Activated T-cell treated with anti-CD3 and anti-CD28 coated beads for 48 hours (primary cell): ENCODE measurements around the gene GALT.
A peak's percentile ranks its signal among the peaks of the same experiment; 100 is the strongest.

Experiments used
- DNase-seq: peaks from one replicate; pipeline ENCODE4 v3.0.0-alpha.2; 2020; ENCODE audit warnings: low read depth

GALT gene

DNA sequence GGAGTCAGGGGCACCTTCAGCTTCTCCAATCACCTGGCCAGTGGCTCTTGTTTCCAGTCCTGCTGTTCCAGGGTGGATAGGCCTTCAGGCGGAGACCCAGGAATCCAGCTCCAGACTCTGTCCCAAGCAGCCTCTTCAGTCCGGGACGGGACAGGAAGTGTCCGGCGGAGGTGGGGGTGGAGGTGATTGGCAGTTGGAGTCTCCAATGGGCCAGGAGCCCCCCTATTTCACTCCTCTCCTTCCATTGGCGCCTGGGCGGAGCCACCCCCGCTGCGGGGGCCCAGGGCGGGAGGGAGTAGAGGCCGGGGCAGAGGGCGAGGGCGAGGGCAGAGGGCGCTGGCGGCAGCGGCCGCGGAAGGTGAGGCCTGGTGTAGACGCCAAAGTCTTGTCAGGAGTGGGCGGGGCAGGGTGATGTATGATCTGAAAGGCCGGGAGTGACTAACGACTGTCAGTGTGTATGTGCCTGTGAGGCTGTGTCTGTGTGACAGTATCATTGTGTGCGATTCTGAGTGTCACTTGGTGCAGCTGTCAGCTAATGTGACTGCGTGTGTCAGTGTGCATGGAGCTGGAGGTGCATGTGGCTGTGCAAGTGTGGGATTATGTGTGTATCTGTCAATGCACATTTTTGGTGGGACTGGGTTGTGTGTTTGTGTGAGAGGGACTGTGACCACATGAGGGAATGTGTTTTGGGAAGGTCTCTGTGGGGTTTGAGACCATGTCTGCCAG is 5.6 kb downstream of the GALT start, which contains the start of gene IL11RA:
TSS of gene IL11RA (plus strand) at position 310 of the 726 bp plus-strand sequence. CDS start 3,033 bp downstream, outside the sequence.
- DNase-seq, result peak; percentile 64

DNA sequence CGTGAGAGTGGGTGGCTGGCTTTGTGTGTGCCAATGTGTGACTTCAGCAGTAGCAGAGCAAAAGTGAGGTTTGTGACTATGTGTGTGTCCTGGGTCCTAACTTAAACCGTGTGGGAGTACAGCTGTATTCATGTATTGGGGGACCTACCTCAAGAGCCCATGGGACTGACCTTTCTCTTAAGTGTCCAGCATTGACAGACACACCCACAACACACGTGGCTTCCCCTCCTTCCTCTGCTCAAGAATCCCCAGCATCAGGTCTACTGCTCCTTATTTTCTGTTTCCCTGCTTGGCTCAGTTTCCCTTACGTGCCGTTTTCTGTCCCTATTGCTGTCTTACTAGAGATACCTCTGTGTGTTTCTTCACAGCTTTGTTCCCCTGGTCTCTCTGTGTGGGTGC is 6.1 kb downstream of the GALT start:
- DNase-seq, result no peak

DNA sequence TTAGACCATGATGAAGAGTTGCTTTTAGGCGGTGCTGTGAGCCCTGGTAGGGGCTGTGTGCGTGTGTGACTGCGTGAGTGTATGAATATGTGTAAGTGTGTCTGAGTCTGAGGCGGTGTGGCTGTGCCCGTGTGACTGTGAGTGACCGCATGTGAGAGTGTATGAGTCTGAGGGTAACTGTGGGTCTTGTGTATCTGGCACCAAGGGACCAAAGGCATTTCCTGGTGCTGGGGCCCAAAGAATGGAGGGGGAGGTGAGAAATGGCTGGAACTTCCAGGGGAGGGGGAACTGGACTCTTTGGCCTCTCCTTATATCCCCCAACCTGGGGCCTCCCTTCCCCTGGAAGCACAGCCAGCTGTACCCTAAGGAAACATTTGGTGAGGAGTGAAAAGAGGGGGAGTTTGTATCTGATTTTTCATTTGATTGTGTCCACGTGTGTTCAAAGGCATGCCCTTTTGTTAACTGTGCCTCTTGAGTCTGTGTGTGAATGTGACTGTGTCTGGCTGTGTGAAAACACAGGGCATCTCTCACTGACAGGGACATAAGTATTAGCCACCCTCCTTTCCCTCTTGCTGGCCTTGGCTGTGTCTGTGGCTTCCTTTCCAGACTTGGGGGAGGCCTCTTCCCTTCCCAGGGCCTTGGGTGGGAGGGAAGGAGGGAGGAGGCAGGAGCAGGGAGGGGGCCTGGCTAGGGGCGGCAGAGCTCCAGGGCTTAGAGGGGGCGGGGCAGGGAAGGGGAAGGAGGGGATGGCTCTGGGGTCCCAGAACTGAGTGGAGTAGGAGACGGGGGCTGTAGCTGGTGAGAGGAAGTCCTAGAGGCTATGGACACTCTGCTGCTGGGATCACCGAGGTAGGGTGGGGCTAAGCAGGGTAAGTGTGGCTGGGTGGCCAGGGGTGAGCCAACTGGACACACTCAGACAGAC is 6.9 kb downstream of the GALT start:
- DNase-seq, result no peak

DNA sequence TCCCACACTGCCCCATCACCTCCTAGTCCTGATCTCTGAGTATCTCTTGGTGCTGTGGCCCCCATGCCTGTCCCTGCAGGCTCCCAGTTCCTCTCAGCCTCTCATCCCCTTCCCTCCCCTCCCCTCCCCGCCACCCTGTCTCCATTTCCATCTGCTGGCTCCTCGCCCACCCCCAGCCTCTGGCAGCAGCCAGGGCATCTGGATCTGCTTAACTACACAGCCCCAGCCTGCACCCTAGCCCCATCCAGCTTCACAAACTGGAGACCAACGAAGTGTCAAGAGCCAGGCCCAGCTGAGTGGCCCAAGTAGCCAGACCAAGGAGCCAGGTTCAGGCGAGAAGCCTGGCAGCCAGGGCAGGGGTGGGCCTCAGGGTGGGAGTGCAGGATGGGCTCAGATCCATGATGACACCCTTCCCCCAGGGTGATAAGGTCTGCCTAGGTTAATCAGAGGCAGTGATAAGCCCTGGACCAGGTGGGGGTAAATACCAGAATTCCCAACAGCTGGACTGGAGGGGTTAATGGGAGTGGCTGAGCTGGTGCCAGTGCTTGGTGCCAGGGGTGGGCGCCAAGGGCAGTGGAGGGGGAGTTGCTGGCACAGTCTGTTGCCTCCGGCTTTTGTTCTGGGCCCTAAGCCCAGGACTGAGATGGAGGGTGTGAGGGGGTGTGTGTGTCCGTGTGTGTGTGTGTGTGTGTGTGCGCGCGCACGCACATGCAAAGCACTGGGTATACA is 8.0 kb downstream of the GALT start:
- no peak for DNase-seq

DNA sequence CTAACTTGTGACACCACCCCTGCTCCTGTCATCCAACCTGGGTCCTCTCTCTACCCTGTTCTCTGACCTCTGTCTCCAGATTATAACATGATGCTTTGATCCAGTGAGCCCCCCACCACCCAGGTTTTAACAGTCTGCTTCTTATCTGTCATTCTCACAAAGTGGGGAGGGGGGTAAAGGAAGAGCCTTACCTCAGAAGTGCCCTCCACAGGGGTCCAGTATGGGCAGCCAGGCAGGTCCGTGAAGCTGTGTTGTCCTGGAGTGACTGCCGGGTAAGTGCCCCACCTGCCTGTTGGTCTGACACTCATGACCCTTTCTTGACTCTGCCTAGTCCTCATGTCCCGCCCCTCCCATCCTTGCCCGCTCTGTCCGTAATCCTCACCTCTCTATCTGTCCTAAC is 8.9 kb downstream of the GALT start:
- no peak for DNase-seq

DNA sequence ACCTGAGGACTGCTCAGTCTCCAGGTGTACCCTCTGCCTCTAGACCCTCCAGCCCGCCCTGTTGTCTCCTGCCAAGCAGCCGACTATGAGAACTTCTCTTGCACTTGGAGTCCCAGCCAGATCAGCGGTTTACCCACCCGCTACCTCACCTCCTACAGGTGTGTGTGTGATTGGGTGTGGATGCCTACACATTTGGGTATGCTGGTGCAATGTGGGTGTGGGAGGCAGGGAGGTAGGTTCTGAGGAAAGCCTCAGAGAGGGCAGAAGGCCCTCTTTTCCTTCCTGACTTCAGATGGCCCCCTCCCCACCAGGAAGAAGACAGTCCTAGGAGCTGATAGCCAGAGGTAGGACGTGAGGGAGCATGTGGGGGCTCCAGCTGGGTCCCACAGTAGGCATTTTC is 10.5 kb downstream of the GALT start:
- no peak for DNase-seq

DNA sequence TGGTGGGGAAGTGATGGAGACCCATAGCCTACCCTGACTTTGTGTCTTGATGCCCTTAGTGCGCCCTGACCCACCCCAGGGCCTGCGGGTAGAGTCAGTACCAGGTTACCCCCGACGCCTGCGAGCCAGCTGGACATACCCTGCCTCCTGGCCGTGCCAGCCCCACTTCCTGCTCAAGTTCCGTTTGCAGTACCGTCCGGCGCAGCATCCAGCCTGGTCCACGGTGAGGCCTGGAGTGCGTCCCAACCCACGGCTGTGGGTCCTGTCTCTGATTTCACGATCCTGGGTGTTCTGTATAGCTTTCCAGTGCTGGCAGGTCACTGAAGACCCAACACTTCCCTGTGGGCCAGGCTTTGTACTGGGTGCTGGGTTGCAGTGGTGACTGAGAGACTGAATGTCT is 12.0 kb downstream of the GALT start:
- DNase-seq, result no peak

DNA sequence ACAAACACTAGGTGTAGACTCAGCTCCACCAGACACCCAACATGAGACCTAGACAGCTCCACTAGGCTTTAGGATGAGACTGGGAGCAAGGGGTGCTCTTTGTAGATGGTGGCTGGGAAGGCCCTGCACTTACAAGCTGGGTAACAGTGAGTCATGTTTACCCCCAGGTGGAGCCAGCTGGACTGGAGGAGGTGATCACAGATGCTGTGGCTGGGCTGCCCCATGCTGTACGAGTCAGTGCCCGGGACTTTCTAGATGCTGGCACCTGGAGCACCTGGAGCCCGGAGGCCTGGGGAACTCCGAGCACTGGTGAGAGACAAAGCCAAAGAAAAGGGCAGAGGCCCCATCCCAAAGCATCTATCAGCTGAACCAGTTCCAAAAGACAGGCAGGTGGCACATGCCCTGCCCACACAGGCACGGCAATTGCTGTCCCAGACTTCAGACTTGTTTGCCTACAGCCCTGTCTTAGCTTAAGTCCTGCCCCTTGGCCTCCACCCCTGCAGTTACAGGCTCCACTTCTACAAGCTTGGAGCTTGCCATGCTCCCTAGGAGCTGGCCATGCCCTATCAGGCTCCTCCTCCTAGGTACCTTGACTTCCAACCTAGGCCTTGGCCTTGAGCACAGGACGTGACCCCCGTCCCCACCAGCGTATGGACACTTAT is 13.2 kb downstream of the GALT start:
- DNase-seq, result no peak

DNA sequence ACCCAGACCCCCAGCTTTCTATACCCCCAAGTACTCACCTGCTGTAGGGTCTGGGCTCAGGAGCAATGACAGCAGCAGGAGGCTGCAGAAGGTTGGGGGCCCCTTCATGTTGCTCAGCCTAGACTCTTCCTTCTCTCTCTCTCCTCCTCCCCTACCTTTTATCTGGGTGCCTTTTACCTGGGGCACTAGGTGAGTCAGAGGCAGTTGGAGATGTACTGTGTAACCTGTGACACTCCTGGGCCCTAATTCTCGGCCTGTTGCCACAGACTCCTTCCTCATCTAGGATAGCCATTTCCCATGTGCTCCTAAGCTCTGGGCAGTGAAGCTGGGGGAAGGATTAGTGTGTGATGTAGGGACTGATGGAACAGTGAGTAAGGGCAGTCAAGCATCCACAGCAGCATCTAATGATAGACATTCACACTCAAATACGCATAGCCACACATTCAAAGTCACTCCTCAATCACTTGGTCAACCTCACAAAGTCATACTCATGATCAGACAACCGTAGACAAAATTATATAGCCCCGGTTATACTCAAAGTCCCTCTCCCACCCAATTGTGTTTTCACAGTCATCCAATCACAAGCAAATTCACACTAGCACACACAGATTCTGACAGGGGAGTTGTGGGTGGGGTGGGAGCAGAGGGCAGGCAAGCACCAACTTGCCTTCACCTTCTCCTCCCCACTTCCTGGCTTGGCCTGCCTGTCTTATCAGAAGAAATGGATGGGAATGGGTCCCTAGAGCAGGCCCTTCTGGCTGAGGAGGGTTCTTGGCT is 16.2 kb downstream of the GALT start, which contains the start of gene CCL27:
TSS of gene CCL27 (minus strand) at position 132 of the 777 bp plus-strand sequence. CDS start at position 108, 24 bp downstream.
- DNase-seq, result no peak

DNA sequence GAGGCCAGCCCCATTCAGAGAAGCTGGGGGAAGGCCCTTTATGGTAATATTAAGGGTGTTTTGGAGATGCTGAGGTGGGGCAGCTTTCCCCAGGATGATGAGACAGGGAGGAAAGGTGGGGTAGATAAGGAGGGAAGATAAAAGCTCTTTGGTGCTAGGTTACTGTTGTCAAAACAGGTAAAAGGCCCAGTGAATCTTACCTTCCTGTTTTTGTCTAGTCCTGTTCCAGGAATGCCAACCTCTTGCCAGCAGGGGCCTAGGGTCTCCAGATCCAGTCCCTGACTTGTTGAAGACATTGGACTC is 16.8 kb downstream of the GALT start:
- no peak for DNase-seq

DNA sequence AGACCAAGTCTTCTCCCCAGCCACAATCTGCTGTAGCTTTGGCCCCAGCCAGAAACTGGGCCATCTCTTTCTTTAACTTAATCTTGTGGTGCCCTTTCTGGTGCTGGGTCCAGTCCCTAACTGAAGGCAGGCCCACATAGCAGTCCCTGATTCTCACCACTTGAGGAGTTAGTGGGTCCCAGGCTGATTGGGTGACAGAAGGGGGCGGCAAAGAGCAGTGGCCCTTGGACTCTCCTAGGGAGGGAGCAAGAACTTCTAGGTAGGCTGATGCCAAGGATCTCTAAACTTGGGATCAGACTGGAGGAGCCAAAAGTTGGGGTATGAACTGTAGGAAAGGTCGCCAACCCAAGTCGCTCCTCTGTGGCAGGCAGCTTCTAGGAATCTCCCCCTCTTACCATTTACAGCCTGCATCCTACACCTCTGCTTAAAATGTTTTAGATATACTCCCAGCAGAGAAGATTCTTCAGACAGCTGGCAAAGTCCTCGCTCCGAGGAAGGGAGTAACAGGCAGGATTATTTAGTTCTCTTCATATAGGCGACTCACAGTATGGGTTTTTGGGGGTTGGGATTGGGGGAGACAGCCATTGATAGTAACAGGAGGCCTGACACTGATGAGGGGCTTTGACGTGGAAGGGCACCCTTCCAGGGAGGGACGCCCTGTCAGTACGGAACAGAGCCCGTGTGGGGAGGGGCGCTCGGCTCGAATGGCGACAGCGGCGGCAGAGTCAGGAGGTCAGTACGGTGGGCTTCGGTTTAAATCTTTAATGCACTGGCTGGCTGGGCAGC is 18.0 kb downstream of the GALT start:
- DNase-seq, result peak; percentile 77

DNA sequence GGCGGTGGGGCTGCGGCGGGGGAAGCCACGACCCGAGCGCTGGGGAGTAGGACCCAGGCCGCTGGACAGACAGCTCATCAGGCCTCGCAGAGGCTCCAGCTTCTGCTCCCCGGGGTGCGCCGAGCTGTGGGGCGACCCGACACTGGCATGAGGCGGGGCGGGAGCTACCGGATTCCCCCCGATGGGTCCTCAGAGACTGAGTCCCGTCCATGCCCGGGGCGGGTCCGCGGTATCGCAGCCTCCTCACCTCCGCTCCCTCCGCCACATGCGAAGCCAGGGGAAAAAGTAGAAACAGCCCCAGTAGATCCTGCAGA is 18.5 kb downstream of the GALT start:
- no peak for DNase-seq

DNA sequence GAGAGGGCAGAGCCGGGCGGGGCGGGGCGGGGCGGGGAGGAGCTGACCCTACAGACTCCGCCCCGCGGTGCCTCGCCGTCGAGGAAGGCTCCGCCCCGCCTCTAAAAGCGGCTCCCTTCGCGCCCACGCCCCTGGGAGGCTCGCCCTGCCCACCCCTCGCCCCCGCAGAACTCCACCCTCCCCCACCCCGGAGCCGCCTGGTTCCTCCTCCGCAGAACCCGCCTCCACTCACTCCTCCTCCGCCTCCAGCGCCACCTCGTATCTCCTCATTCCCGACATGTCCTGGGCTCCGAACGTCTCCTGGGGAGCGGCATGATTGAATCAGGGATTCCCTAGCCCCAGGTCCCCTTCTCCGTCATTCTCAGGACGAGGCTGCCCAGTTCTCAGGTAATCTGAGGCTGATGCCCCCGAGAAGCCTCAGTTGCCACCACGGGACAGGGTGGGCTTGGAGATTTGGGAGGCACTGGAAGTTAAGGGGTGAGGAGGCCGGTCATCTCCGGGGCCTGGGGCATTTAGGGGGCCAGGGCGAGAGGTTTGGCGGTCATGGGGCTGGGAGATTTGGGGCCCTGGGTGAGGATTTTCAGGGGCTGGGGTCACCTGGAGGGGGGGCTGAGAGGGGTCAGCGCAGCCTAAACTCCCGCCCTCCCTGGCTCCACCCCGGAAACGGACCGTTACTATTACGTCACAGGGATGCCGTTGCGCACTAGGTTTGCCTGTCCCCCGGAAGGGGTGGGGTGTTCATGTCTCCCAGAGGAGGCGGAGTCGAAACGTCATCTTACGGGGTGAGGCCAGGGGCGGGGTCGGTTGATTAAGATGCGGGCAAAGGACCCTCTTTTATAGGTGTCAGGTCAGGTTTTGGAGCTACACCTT is 19.1 kb downstream of the GALT start:
- DNase-seq, result peak; percentile 75

DNA sequence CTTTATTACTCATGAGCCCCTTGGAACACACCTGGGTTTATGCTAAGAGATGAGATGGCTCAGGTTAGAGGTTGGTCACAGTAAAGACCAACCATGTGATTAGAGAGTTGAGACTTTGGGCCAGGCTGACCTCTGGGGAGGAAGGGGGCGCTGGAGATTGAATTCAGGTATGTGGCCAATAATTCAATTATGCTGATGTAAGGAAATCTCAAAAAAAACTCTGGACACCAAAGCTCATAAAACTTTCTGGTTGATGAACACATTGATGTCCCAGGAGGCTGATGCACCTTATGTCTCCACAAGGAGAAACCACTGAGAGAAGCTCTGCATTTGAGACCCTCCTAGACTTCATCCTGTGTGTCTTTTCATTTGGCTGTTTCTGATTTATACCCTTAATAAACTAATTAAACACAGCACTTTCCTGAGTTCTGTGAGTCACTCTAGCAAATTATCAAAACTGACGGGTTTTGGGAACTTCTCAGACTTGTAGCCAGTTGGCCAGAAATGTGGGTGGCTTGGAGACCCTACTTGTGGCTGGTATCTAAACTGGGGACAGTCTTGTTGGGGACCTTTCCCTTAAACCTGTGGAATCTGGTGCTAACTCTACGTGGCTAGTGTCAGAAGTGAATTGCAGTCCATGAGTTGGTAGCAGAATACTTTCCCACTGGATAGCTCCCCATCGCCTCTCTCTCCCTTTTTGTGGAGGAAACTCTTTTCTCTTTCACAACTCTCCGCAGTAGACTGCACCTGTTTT is 23.5 kb downstream of the GALT start:
- no peak for DNase-seq

DNA sequence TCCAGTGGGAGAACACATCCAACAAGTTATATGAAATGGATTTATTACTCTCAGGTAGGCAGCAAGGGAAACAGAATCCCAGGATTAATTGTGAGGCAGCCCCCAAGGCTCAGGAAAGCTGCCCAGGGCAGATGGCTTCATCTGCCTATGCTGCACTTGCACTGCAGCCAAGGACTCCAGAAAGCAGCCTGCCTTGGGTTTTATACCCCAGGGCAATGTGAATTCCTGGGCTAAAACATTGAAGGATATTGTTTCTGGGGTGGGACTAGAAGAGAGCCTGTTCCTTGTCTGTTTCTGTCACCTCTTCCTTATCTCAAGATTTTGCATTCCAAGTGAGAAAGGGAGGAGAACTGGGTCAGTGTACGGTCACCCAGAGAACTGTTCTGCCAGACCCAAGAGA is 24.8 kb downstream of the GALT start:
- DNase-seq, result no peak

DNA sequence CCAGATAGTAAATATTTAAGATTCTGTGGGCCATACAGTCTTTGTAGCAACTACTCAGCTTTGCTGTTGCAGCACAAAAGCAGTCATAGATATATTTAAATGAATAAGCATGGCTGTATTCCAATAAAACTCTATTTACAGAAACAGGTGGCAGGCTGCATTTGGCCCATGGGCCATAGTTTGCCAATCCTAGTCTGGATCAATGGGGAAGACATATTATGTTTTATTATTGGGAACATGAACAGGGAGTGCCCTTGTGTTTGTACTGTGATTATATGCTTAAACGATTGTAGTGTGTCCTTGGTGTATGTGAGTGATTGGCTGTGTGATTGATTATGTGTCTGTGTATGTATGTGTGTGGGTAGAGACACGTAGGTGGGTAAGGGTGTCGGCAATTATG is 28.0 kb downstream of the GALT start:
- DNase-seq, result no peak

DNA sequence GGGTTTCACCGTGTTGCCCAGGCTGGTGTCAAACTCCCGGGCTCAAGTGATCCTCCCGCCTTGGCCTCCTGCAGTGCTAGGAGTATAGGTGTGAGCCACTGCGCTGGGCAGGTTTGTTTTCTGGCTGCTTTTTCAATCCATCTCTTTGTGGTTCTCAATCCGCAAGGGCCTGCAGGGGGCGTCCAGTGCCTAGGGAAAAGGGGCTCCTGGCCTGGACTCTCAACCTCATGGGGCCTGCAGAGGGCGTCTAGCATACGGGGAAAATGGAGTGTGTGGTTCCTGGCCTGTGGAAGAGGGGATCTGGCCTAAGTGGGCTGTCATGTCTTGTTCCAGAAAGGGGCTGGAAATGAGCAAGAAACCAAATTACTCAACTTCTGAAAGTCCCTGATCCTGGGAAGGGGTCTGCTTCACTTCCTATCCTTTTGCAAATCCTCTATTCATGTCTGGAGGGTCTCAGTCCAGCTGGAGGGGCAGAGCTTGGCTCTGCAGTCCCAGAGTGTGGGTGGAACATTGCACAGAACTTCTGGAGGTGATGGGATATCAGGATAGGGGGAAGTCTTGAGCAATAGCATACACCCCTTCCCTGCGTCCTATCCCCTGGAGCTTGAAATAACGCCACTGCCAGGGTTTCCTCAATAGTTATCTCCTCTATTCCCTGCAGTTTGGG is 28.7 kb downstream of the GALT start:
- DNase-seq, result peak; percentile 61

DNA sequence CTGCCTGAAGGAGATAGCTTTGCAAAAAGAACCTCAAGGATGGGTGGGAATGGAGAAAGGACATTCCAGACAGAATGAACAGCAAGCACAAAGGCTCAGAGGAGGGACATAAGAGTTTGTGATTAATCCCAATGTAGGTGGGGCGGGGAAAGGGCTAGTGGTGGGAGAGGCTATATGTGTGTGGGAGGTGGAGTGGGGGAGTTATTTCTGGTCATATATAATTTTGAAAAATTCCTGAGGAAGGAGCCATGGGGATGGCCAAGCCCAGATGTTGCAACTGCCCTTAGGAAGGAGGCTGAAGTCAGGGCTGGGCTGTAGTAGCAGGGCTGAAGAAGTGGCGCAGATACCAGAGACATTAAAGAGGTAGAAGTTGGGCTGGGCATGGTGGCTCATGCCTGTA is 29.4 kb downstream of the GALT start:
- no peak for DNase-seq
